HCT116 (cell line): ENCODE results near the gene GXYLT2.

Experiments used
- ZNF274 ChIP-seq: fragments of 200-500 bp; sonication (Bioruptor generic); IDR thresholded peaks from 2 replicates; pipeline ENCODE4 v1.6.1; 2014; ENCODE audit warnings: mild to moderate bottlenecking, low read depth, low read length, inconsistent platforms
- TF ChIP-seq, protein P1 (sequence below), 3 experiments: fragments of 200-600 bp in 1 of 3; sonication (generic) in 1 of 3; IDR thresholded peaks in 2 of 3; conservative IDR thresholded peaks in 1 of 3; 2 replicates each; pipeline ENCODE4 v1.5.1; 2012 to 2017; ENCODE audit warnings: low read depth in 2 of 3, low read length in 2 of 3, antibody characterized with exemption in 1 of 3, borderline replicate concordance in 1 of 3, control low read depth in 1 of 3, mild to moderate bottlenecking in 1 of 3, mixed read lengths in 1 of 3, mixed run types in 1 of 3, moderate library complexity in 1 of 3; ENCODE audit not compliant: insufficient read depth in 1 of 3

DNA sequence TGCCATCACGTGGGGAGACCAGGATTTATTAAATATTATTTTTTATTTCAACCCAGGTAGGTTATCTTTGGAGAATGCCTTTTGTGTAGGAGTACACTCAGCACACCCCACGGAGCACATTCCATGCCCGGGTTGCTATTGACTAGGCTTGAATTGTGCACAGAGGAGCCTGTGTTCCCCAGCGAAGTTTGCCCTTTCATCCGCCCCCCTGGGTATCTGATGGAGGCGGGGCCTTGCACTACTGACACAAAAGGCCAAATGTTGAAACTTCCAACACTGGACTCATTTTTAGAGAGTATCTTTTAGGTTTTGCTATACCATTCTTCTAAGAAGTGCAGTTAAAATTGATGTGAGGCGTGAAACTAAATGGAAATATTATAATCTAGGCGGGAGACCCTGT is 69.5 kb downstream of the GXYLT2 start:
- TF ChIP-seq, protein P1, sequence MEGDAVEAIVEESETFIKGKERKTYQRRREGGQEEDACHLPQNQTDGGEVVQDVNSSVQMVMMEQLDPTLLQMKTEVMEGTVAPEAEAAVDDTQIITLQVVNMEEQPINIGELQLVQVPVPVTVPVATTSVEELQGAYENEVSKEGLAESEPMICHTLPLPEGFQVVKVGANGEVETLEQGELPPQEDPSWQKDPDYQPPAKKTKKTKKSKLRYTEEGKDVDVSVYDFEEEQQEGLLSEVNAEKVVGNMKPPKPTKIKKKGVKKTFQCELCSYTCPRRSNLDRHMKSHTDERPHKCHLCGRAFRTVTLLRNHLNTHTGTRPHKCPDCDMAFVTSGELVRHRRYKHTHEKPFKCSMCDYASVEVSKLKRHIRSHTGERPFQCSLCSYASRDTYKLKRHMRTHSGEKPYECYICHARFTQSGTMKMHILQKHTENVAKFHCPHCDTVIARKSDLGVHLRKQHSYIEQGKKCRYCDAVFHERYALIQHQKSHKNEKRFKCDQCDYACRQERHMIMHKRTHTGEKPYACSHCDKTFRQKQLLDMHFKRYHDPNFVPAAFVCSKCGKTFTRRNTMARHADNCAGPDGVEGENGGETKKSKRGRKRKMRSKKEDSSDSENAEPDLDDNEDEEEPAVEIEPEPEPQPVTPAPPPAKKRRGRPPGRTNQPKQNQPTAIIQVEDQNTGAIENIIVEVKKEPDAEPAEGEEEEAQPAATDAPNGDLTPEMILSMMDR (IDR thresholded peaks at IDR 0.05 in 2 of 3, conservative IDR thresholded peaks at IDR 0.05 in 1 of 3; ENCODE audit: borderline replicate concordance in 1 of 3, insufficient read depth in 1 of 3, low read depth in 2 of 3, low read length in 2 of 3): no peak
- TF ChIP-seq ZNF274: no peak
